Neural progenitor cell (in vitro differentiated cells): ENCODE results near the gene CRYGN.

Experiments
- EZH2 ChIP-seq: fragments of 200-600 bp; sonication (generic); IDR thresholded peaks from 2 replicates; pipeline ENCODE4 v1.6.1; 2017; ENCODE audit warnings: antibody characterized with exemption, mild to moderate bottlenecking, moderate library complexity
- EZH2phosphoT487 ChIP-seq: fragments of 200-600 bp; sonication (generic); IDR thresholded peaks from 2 replicates; pipeline ENCODE4 v1.6.1; 2017; ENCODE audit warnings: antibody characterized with exemption
- TF ChIP-seq, protein P1 (sequence below): fragments of 200-600 bp; sonication (generic); IDR thresholded peaks from 2 replicates; pipeline ENCODE4 v1.5.1; 2017; ENCODE audit warnings: antibody characterized with exemption, mild to moderate bottlenecking

DNA sequence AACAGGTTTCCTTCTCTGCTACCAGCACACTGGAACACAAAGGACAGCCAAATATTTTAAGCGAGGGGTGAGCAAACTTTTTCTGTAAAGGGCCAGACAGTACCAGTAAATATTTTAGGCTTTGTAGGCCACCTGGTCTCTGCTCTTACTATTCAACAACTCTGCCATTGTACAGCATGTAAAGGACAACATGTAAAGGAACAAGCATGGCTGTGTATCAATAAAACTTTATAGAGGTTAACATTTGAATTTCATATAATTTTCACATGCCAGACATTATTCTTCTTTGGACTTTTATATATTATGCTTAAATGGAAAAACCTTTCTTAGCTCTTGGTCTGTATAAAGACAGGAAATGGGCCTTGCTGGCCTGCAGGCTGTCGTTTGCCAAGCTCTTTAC lies 49.6 kb upstream of the CRYGN start:
- TF ChIP-seq EZH2 = no peak
- TF ChIP-seq, protein P1, sequence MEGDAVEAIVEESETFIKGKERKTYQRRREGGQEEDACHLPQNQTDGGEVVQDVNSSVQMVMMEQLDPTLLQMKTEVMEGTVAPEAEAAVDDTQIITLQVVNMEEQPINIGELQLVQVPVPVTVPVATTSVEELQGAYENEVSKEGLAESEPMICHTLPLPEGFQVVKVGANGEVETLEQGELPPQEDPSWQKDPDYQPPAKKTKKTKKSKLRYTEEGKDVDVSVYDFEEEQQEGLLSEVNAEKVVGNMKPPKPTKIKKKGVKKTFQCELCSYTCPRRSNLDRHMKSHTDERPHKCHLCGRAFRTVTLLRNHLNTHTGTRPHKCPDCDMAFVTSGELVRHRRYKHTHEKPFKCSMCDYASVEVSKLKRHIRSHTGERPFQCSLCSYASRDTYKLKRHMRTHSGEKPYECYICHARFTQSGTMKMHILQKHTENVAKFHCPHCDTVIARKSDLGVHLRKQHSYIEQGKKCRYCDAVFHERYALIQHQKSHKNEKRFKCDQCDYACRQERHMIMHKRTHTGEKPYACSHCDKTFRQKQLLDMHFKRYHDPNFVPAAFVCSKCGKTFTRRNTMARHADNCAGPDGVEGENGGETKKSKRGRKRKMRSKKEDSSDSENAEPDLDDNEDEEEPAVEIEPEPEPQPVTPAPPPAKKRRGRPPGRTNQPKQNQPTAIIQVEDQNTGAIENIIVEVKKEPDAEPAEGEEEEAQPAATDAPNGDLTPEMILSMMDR = no peak
- no peak for TF ChIP-seq EZH2phosphoT487
